ENCODE results near the gene IHH.

DNA sequence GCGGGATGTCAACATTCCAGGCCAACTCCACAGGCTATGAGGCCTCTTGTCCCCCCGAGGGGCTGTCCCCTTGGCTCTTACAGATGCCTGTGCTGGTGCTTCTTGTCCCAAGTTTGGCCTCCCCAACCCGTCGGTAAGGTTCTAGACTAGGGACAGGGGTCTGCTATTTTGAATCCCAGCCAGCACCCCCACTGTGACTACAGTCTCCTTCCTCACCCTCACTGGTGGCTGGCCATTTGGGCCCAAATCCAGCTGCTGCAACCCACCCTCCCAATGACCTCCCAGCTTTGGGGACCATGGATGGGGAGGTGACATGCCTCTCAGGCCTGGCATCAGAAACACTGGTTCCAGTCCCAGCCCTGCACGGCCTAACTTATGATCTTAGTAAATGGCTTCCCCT lies 38.1 kb downstream of the IHH start:
- TF ChIP-seq CTCF (IDR thresholded peaks at IDR 0.05; ENCODE audit: insufficient read depth, low read depth, low read length), result no peak
- no peak for TF ChIP-seq EZH2 (IDR thresholded peaks at IDR 0.05; ENCODE audit: insufficient read depth, low read length)

Measured in astrocyte (in vitro differentiated cells and primary cell).